Astrocyte of the cerebellum (primary cell): ENCODE measurements around the gene ZXDC.

ENCODE experiments used
- DNase-seq: peaks from one replicate; pipeline ENCODE4 v3.0.0-alpha.2; 2011; ENCODE audit warnings: low read depth
- H3K4me3 ChIP-seq: 2 replicates; pipeline ENCODE4 v1.5.1; 2011; ENCODE audit warnings: mild to moderate bottlenecking, low read depth, low read length, moderate library complexity
- CTCF ChIP-seq: IDR thresholded peaks from 2 replicates; pipeline ENCODE4 v1.5.1; 2012; ENCODE audit warnings: low read length, low read depth, moderate library complexity, mild to moderate bottlenecking; ENCODE audit errors: missing control alignments
- in situ Hi-C: cut with HindIII; loops from 2 replicates; pipeline ENCODE4 v1.10.0; 2017; ENCODE audit warnings: low sequenced_read_pairs

Gene ZXDC

DNA sequence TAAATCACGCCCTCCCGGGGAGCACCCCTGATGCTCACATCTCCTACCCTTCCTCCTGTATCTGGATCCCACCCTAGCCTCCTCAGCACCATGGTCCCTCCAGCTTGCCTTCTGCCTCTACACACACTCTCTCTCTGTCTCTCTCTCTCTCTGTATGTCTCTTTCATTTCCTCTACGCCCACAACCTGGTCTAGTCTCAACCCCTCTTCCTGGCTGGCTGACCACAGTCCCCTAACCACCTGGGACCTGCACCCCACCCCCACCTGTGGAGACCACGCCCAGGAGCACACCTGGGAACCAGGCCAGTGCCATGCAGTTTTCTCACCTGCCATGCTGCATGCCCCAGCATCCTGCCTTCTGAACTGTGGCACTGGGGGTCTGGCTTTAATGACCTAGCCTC lies 84.9 kb downstream of the ZXDC start:
- no peak for DNase-seq
- H3K4me3 ChIP-seq, result no peak overlapping the region
- in situ Hi-C loops, result no loop called here
- TF ChIP-seq CTCF, result no peak

DNA sequence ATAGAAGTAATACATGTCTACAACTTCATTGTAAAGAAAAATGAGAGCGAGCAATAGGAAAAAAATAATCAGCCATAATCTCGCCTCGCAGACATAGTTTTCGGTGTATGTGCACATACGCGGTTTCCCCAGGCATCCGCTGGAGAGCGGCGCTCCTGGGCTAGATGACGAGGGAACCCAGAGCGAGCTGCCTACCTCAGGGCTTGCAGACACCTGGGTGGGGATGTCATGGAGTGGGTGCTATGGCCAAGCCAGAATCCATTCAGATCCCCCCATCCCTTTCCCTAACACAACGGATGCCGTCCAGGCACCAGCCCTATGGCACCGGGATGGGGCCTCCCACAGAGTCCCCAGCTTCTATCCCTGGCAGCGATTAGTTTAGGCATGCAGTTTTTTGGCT lies 85.5 kb downstream of the ZXDC start:
- TF ChIP-seq CTCF, result no peak
- in situ Hi-C loops, result no loop called here
- H3K4me3 ChIP-seq, result no peak overlapping the region
- no peak for DNase-seq

DNA sequence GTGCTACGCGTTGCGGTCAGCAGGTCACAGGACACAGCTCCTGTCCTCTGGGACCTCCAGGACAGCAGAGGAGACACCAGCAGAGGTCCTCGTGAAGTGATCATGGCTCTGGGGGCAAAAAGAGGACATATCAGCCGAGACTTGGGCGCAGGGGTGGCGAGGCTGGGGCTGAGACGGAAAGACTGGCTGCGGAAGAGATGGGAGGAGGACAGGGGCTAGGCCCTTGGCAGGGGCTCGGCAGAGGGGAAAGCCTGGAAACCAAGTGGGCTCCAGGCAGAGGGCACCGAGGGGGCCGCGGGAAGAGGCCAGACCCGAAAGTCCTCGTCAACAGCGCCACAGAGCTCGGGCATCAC lies 85.9 kb downstream of the ZXDC start:
- H3K4me3 ChIP-seq, result no peak overlapping the region
- in situ Hi-C loops, result no loop called here
- TF ChIP-seq CTCF, result no peak
- DNase-seq, result no peak

DNA sequence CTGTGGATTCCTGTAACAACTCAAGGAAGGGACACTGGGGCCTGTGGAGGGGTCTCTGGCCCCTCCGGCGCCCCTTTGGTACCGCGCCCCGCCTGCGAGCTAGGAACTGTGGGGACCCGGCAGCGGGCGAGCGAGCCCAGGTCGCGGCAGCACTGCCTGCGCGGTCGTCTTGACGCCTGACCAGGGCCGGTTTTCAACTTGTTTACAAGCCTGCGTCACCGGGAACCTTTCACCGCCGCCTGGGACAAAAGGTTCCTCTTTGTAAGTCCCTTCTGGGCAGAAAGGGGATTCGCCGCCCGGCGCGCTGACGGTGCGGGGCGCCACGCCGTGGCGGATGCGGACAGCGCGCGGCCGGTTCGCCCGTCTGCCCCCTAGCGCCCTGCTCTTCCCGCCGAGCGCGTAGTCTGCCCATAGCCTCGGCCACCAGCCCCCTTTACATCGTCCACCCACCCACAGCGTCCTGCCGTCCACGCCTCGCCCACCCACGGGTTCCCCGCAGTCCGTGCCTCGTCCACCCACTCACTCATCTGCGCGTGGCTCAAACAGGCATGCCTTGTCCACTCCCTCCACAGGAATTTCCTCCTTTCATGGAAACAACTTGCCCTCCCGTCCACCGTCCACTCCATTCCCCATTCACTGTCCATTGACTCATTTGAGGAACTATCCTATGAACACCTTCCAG lies 86.4 kb downstream of the ZXDC start:
- DNase-seq, result peak; percentile 42
- peak; percentile 97 for TF ChIP-seq CTCF
- in situ Hi-C loops, result no loop called here
- H3K4me3 ChIP-seq, result peak overlapping the region; percentile 45
